ENCODE data around the gene EIF3L. TPM values are rescaled to one million over a fixed set of nuclear protein-coding genes. Genes with fewer than 3 reads are reported as not detected.

Gene EIF3L
- total and polyA plus RNA-seq, 2 donors (not counting 1 experiment from before 2014, with no cell fraction given): 288 to 515 TPM

GRCh38 chr22:37931893-37932389 lies 82.7 kb downstream of the EIF3L start:
- H3K9ac ChIP-seq (ENCODE audit: insufficient read depth, low read length): no peak overlapping the region
- H3K4me3 ChIP-seq (replicated peaks in 1 of 4; ENCODE audit: control extremely low read depth in 1 of 4, insufficient read depth in 1 of 4, low read depth in 3 of 4, low read length in 4 of 4): no peak overlapping the region
- H3K27me3 ChIP-seq (ENCODE audit: control insufficient read depth, insufficient read depth, low read length): no peaks in the 10 kb centered on the region
- peaks cover 37% of the 10 kb centered on the region for H3K36me3 ChIP-seq (ENCODE audit: control insufficient read depth, insufficient read depth, low read length)
- H3K9me3 ChIP-seq (ENCODE audit: control insufficient read depth, insufficient read depth, low read depth, low read length): no peaks in the 10 kb centered on the region
- peaks cover 24% of the 10 kb centered on the region for H3K4me1 ChIP-seq (ENCODE audit: control insufficient read depth, extremely low read depth, insufficient read depth, low read length)
- H4K20me1 ChIP-seq (ENCODE audit: control insufficient read depth, extremely low read depth, insufficient read depth, low read length): no peaks in the 10 kb centered on the region
- no peak for DNase-seq (ENCODE audit: low read depth in 2 of 2)
- H3K27ac ChIP-seq (ENCODE audit: insufficient read depth, low read length): no peak overlapping the region
- H3K79me2 ChIP-seq (ENCODE audit: control insufficient read depth, insufficient read depth, low read length): no peaks in the 10 kb centered on the region
- no peak overlapping the region for H3K4me2 ChIP-seq (ENCODE audit: extremely low read depth, insufficient read depth, low read length)
- no peak overlapping the region for H2AFZ ChIP-seq (ENCODE audit: low read length)
- no peak for TF ChIP-seq CTCF (conservative IDR thresholded peaks at IDR 0.05 in 1 of 2, IDR thresholded peaks at IDR 0.05 in 1 of 2; ENCODE audit: low read depth in 1 of 2, low read length in 2 of 2)
- no peak for TF ChIP-seq EZH2 (IDR thresholded peaks at IDR 0.05; ENCODE audit: low read length, missing control alignments)

GRCh38 chr22:37932401-37932800 lies 83.2 kb downstream of the EIF3L start:
- Histone ChIP-seq H3K4me2 (ENCODE audit: extremely low read depth, insufficient read depth, low read length) (no peak overlapping the region), H3K27ac (ENCODE audit: insufficient read depth, low read length) (no peak overlapping the region), H4K20me1 (ENCODE audit: control insufficient read depth, extremely low read depth, insufficient read depth, low read length) (no peaks in the 10 kb centered on the region), H3K4me1 (ENCODE audit: control insufficient read depth, extremely low read depth, insufficient read depth, low read length) (peaks cover 24% of the 10 kb centered on the region), H3K79me2 (ENCODE audit: control insufficient read depth, insufficient read depth, low read length) (no peaks in the 10 kb centered on the region), H3K27me3 (ENCODE audit: control insufficient read depth, insufficient read depth, low read length) (no peaks in the 10 kb centered on the region), H2AFZ (ENCODE audit: low read length) (no peak overlapping the region), H3K9me3 (ENCODE audit: control insufficient read depth, insufficient read depth, low read depth, low read length) (no peaks in the 10 kb centered on the region), H3K4me3 (replicated peaks in 1 of 4; ENCODE audit: control extremely low read depth in 1 of 4, insufficient read depth in 1 of 4, low read depth in 3 of 4, low read length in 4 of 4) (no peak overlapping the region), H3K9ac (ENCODE audit: insufficient read depth, low read length) (no peak overlapping the region), H3K36me3 (ENCODE audit: control insufficient read depth, insufficient read depth, low read length) (peaks cover 37% of the 10 kb centered on the region)
- no peak for TF ChIP-seq CTCF (conservative IDR thresholded peaks at IDR 0.05 in 1 of 2, IDR thresholded peaks at IDR 0.05 in 1 of 2; ENCODE audit: low read depth in 1 of 2, low read length in 2 of 2)
- TF ChIP-seq EZH2 (IDR thresholded peaks at IDR 0.05; ENCODE audit: low read length, missing control alignments): no peak
- no peak for DNase-seq (ENCODE audit: low read depth in 2 of 2)

GRCh38 chr22:37932821-37933578 lies 83.8 kb downstream of the EIF3L start:
- no peak for DNase-seq (ENCODE audit: low read depth in 2 of 2)
- no peak for TF ChIP-seq EZH2 (IDR thresholded peaks at IDR 0.05; ENCODE audit: low read length, missing control alignments)
- TF ChIP-seq CTCF (conservative IDR thresholded peaks at IDR 0.05 in 1 of 2, IDR thresholded peaks at IDR 0.05 in 1 of 2; ENCODE audit: low read depth in 1 of 2, low read length in 2 of 2): no peak

More at GRCh38 chr22:37932821-37933578, 83.8 kb downstream of the EIF3L start:
- Histone ChIP-seq H3K4me1 (ENCODE audit: control insufficient read depth, extremely low read depth, insufficient read depth, low read length) (peaks cover 24% of the 10 kb centered on the region), H3K4me3 (replicated peaks in 1 of 4; ENCODE audit: control extremely low read depth in 1 of 4, insufficient read depth in 1 of 4, low read depth in 3 of 4, low read length in 4 of 4) (no peak overlapping the region), H3K4me2 (ENCODE audit: extremely low read depth, insufficient read depth, low read length) (peak overlapping the region; percentile 32), H4K20me1 (ENCODE audit: control insufficient read depth, extremely low read depth, insufficient read depth, low read length) (no peaks in the 10 kb centered on the region), H3K9me3 (ENCODE audit: control insufficient read depth, insufficient read depth, low read depth, low read length) (no peaks in the 10 kb centered on the region), H3K27ac (ENCODE audit: insufficient read depth, low read length) (peak overlapping the region; percentile 71), H3K27me3 (ENCODE audit: control insufficient read depth, insufficient read depth, low read length) (no peaks in the 10 kb centered on the region), H3K9ac (ENCODE audit: insufficient read depth, low read length) (no peak overlapping the region), H2AFZ (ENCODE audit: low read length) (no peak overlapping the region), H3K36me3 (ENCODE audit: control insufficient read depth, insufficient read depth, low read length) (peaks cover 40% of the 10 kb centered on the region), H3K79me2 (ENCODE audit: control insufficient read depth, insufficient read depth, low read length) (no peaks in the 10 kb centered on the region)
